ENCODE data around the gene PRDM16. TPM values are rescaled to one million over a fixed set of nuclear protein-coding genes. Genes with fewer than 3 reads are reported as not detected.

The PRDM16 gene
- total RNA-seq, 1 donor from 2014 or later = 0.43 TPM

DNA sequence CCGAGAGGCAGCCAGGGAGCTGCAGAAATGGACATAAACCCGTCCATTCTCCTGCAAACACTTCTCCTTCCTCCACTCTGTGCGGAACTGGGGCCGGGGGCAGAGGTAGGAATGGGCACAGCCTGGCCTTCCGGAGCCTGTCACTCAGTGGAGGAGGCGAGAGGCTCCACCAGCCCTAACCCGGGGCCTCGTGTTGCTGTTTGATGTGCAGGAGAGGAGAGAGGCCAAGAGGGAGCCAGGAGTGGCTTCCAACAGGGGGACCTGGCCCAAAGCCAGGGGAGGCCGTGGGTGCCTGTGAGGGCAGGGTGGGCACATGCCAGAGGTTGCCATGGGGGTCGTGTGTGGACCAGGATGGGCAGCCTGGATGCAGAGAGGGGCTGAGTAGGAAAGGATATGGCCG is 227.3 kb downstream of the PRDM16 start:
- H3K4me2 ChIP-seq (ENCODE audit: low read length) = no peak overlapping the region
- no peaks in the 10 kb centered on the region for H4K20me1 ChIP-seq (ENCODE audit: insufficient read depth, low read length)
- H2AFZ ChIP-seq (ENCODE audit: low read depth, low read length) = no peak overlapping the region
- no peaks in the 10 kb centered on the region for H3K4me1 ChIP-seq (ENCODE audit: insufficient read depth, low read length)
- no peaks in the 10 kb centered on the region for H3K79me2 ChIP-seq (ENCODE audit: insufficient read depth, low read length)
- H3K36me3 ChIP-seq (ENCODE audit: insufficient read depth, low read length) = no peaks in the 10 kb centered on the region
- Mint-ChIP-seq H3K27ac (ENCODE audit: unreplicated experiment) (no peak overlapping the region), H3K4me3 (ENCODE audit: unreplicated experiment) (no peak overlapping the region), H3K36me3 (ENCODE audit: low read depth, unreplicated experiment) (peaks cover 2% of the 10 kb centered on the region), H3K4me1 (ENCODE audit: low read depth, unreplicated experiment) (peaks cover 2% of the 10 kb centered on the region), H3K27me3 (ENCODE audit: low read depth, unreplicated experiment) (peaks cover 49% of the 10 kb centered on the region), H3K9me3 (ENCODE audit: unreplicated experiment) (peaks cover 3% of the 10 kb centered on the region)
- FAIRE-seq = no peak
- H3K27me3 ChIP-seq (ENCODE audit: insufficient read depth, low read length) = no peaks in the 10 kb centered on the region
- no peak overlapping the region for H3K9ac ChIP-seq (ENCODE audit: low read length)
- DNase-seq (ENCODE audit: low read depth) = no peak
- no peaks in the 10 kb centered on the region for H3K9me3 ChIP-seq (ENCODE audit: insufficient read depth, low read depth, low read length)
- H3K27ac ChIP-seq (ENCODE audit: low read depth, low read length) = no peak overlapping the region
- no peak for TF ChIP-seq EZH2 (IDR thresholded peaks at IDR 0.05; ENCODE audit: insufficient read depth, low read length)
- TF ChIP-seq, protein P1, sequence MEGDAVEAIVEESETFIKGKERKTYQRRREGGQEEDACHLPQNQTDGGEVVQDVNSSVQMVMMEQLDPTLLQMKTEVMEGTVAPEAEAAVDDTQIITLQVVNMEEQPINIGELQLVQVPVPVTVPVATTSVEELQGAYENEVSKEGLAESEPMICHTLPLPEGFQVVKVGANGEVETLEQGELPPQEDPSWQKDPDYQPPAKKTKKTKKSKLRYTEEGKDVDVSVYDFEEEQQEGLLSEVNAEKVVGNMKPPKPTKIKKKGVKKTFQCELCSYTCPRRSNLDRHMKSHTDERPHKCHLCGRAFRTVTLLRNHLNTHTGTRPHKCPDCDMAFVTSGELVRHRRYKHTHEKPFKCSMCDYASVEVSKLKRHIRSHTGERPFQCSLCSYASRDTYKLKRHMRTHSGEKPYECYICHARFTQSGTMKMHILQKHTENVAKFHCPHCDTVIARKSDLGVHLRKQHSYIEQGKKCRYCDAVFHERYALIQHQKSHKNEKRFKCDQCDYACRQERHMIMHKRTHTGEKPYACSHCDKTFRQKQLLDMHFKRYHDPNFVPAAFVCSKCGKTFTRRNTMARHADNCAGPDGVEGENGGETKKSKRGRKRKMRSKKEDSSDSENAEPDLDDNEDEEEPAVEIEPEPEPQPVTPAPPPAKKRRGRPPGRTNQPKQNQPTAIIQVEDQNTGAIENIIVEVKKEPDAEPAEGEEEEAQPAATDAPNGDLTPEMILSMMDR (IDR thresholded peaks at IDR 0.05; ENCODE audit: insufficient read depth, low read depth, low read length) = no peak
- H3K4me3 ChIP-seq (ENCODE audit: insufficient read depth, low read depth, low read length) = no peak overlapping the region

DNA sequence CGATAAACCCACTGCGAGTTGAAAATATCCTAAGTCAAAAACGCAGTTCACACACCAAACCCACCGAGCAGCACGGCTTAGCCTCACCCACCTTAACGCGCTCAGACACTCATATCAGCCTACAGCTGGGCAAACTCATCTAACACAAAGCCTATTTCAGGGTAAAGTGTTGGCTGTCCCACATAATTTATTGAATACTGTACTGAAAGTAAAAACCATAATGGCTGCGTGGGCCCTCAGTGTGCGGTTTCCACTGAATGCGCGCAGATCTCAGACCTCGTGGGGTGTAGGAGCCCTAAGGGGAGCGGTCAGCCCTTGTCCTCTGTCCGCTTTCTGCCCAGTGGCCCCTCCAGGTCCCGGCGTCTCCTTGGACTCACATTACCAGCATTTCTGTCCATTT is 227.8 kb downstream of the PRDM16 start:
- peaks cover 4% of the 10 kb centered on the region for H3K36me3 Mint-ChIP-seq (ENCODE audit: low read depth, unreplicated experiment)
- no peaks in the 10 kb centered on the region for H3K4me1 ChIP-seq (ENCODE audit: insufficient read depth, low read length)
- FAIRE-seq (no peak), DNase-seq (ENCODE audit: low read depth) (no peak)
- H3K4me2 ChIP-seq (ENCODE audit: low read length) = no peak overlapping the region
- no peaks in the 10 kb centered on the region for H3K27me3 ChIP-seq (ENCODE audit: insufficient read depth, low read length)
- peaks cover 2% of the 10 kb centered on the region for H3K4me1 Mint-ChIP-seq (ENCODE audit: low read depth, unreplicated experiment)
- peaks cover 54% of the 10 kb centered on the region for H3K27me3 Mint-ChIP-seq (ENCODE audit: low read depth, unreplicated experiment)
- H3K27ac Mint-ChIP-seq (ENCODE audit: unreplicated experiment) = no peak overlapping the region
- no peak overlapping the region for H2AFZ ChIP-seq (ENCODE audit: low read depth, low read length)
- TF ChIP-seq, protein P1 (IDR thresholded peaks at IDR 0.05; ENCODE audit: insufficient read depth, low read depth, low read length) = no peak
- TF ChIP-seq EZH2 (IDR thresholded peaks at IDR 0.05; ENCODE audit: insufficient read depth, low read length) = no peak
- peaks cover 3% of the 10 kb centered on the region for H3K9me3 Mint-ChIP-seq (ENCODE audit: unreplicated experiment)
- H3K79me2 ChIP-seq (ENCODE audit: insufficient read depth, low read length) = no peaks in the 10 kb centered on the region
- H3K27ac ChIP-seq (ENCODE audit: low read depth, low read length) = no peak overlapping the region
- H3K4me3 ChIP-seq (ENCODE audit: insufficient read depth, low read depth, low read length) = no peak overlapping the region
- H3K4me3 Mint-ChIP-seq (ENCODE audit: unreplicated experiment) = no peak overlapping the region
- no peaks in the 10 kb centered on the region for H3K9me3 ChIP-seq (ENCODE audit: insufficient read depth, low read depth, low read length)
- no peaks in the 10 kb centered on the region for H4K20me1 ChIP-seq (ENCODE audit: insufficient read depth, low read length)
- no peak overlapping the region for H3K9ac ChIP-seq (ENCODE audit: low read length)
- H3K36me3 ChIP-seq (ENCODE audit: insufficient read depth, low read length) = no peaks in the 10 kb centered on the region

DNA sequence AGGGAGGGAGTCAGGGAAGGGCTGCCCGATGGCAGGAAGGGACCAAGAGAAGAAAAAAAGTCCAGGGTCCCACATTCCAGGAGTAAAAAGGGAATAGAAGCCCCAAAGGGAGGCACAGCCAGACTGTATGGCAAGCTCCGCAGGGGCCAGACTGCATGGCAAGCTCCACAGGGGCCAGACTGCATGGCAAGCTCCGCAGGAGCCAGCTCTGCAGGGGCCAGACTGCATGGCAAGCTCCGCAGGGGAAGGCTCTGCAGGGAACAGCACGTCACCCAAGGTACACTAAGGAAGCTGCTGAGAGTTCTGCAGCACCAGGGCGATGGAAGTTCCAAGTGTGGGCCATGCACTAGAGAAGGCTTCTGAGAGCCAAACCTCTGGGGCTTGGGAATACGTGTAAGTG is 228.8 kb downstream of the PRDM16 start:
- TF ChIP-seq EZH2 (IDR thresholded peaks at IDR 0.05; ENCODE audit: insufficient read depth, low read length) = no peak
- Histone ChIP-seq H2AFZ (ENCODE audit: low read depth, low read length) (no peak overlapping the region), H3K36me3 (ENCODE audit: insufficient read depth, low read length) (no peaks in the 10 kb centered on the region), H3K9me3 (ENCODE audit: insufficient read depth, low read depth, low read length) (no peaks in the 10 kb centered on the region), H3K27ac (ENCODE audit: low read depth, low read length) (no peak overlapping the region), H3K27me3 (ENCODE audit: insufficient read depth, low read length) (no peaks in the 10 kb centered on the region), H4K20me1 (ENCODE audit: insufficient read depth, low read length) (no peaks in the 10 kb centered on the region), H3K4me2 (ENCODE audit: low read length) (no peak overlapping the region), H3K9ac (ENCODE audit: low read length) (no peak overlapping the region), H3K79me2 (ENCODE audit: insufficient read depth, low read length) (no peaks in the 10 kb centered on the region), H3K4me3 (ENCODE audit: insufficient read depth, low read depth, low read length) (no peak overlapping the region), H3K4me1 (ENCODE audit: insufficient read depth, low read length) (no peaks in the 10 kb centered on the region)
- Mint-ChIP-seq H3K36me3 (ENCODE audit: low read depth, unreplicated experiment) (peaks cover 5% of the 10 kb centered on the region), H3K27me3 (ENCODE audit: low read depth, unreplicated experiment) (peaks cover 54% of the 10 kb centered on the region), H3K4me1 (ENCODE audit: low read depth, unreplicated experiment) (peaks cover 2% of the 10 kb centered on the region), H3K27ac (ENCODE audit: unreplicated experiment) (no peak overlapping the region), H3K4me3 (ENCODE audit: unreplicated experiment) (no peak overlapping the region), H3K9me3 (ENCODE audit: unreplicated experiment) (peaks cover 6% of the 10 kb centered on the region)
- FAIRE-seq (no peak), DNase-seq (ENCODE audit: low read depth) (no peak)

All from astrocyte (in vitro differentiated cells and primary cell).